Nephron progenitor cell (in vitro differentiated cells): ENCODE data around the gene CDYL2.
"Not testable (repeated sequence)": the region's sequence is repeated elsewhere in the genome, so short reads cannot be mapped to it uniquely, and the experiment has no call there.

Experiments
- DNase-seq: peaks from one replicate; pipeline ENCODE4 v3.0.0; 2021
- H3K27ac Mint-ChIP-seq: 2 replicates; pipeline ENCODE4 v1.8.0; 2021; ENCODE audit warnings: mild to moderate bottlenecking, moderate library complexity, mixed read lengths
- H3K27me3 Mint-ChIP-seq: 2 replicates; pipeline ENCODE4 v1.8.0; 2021; ENCODE audit warnings: mild to moderate bottlenecking, low read depth, mixed read lengths; ENCODE audit not compliant: poor library complexity
- H3K36me3 Mint-ChIP-seq: 2 replicates; pipeline ENCODE4 v1.8.0; 2021; ENCODE audit warnings: low read depth, mixed read lengths
- H3K4me1 Mint-ChIP-seq: 2 replicates; pipeline ENCODE4 v1.8.0; 2021; ENCODE audit warnings: mixed read lengths
- H3K4me3 Mint-ChIP-seq: 2 replicates; pipeline ENCODE4 v1.8.0; 2021; ENCODE audit warnings: mild to moderate bottlenecking, moderate library complexity, mixed read lengths
- H3K9me3 Mint-ChIP-seq: 2 replicates; pipeline ENCODE4 v1.8.0; 2021; ENCODE audit warnings: mild to moderate bottlenecking, moderate library complexity, mixed read lengths
- CTCF ChIP-seq: fragments of 200-600 bp; sonication (generic); IDR thresholded peaks from 2 replicates; pipeline ENCODE4 v1.5.0; 2021; ENCODE audit warnings: antibody characterized with exemption

The CDYL2 gene

DNA sequence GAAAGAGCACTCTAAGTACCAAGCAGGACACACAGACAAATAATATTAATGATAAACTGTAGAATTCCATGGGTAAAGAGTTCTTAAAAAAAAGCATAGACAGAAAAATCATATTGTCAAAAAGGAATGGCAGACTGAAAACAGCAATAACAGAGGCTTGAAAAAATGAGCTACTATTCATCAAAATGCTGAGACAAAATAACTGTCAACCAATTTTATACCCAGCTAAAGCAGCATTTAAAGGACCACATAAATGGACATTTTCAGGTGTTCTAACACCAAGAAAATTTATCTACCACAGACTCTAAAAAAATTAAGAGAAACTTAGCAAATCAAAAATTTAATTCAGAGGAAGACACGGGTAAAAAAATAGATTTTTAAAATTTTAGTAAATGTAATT lies 144.5 kb downstream of the CDYL2 start:
- Mint-ChIP-seq H3K4me1 (peaks cover 9% of the 10 kb centered on the region), H3K36me3 (no peaks in the 10 kb centered on the region), H3K27ac (no peak overlapping the region), H3K4me3 (no peak overlapping the region), H3K9me3 (peaks cover 32% of the 10 kb centered on the region), H3K27me3 (peaks cover 30% of the 10 kb centered on the region)
- no peak for TF ChIP-seq CTCF
- no peak for DNase-seq

DNA sequence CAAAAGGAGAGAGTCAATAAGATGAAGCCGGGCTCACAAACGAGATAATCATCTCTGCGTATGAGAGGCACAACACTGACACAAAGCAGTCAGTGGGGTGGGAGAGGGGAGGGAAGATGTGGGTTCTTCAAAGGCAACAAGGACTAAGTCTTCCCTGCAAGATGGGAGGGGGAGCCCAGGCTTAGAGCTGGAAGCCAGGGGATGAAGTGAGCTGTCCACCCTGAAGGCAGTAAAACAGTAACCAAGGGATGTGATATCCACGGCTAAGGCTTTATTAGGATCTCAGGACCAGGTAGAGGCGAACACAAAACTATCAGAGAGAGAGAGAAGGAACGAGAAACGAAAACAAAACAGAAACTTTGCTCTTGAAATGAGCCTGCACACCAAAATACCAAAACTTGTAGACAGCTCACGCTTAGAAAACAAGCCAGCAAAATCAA lies 147.7 kb downstream of the CDYL2 start:
- H3K4me1 Mint-ChIP-seq = no peaks in the 10 kb centered on the region
- H3K27me3 Mint-ChIP-seq = peaks cover 22% of the 10 kb centered on the region
- DNase-seq = no peak
- H3K4me3 Mint-ChIP-seq = no peak overlapping the region
- no peak overlapping the region for H3K27ac Mint-ChIP-seq
- no peak for TF ChIP-seq CTCF
- H3K36me3 Mint-ChIP-seq = no peaks in the 10 kb centered on the region
- peaks cover 21% of the 10 kb centered on the region for H3K9me3 Mint-ChIP-seq

DNA sequence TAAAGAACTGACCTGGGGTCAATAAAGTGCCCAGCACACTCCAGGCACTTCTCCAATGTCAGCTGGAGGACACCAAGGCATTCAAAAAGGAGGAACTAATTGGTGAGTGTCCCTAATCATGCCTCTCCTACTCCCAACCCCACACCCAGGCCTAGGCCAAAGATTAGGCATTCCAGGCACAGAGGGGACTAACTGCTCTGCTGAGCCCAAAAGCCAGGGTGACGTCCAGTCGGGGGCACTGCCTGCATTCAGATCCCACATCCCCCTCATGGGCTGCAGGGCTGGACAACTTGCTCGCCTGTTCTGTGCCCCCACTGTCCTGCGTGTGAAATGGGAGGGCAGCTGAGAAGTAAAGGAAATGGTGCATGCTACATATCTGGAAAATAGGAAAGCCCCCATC lies 148.2 kb downstream of the CDYL2 start:
- H3K4me1 Mint-ChIP-seq = no peaks in the 10 kb centered on the region

GRCh38 chr16:80655751-80656150 lies 148.6 kb downstream of the CDYL2 start:
- Mint-ChIP-seq H3K4me3 (no peak overlapping the region), H3K4me1 (no peaks in the 10 kb centered on the region), H3K27me3 (peaks cover 12% of the 10 kb centered on the region), H3K9me3 (peaks cover 16% of the 10 kb centered on the region), H3K27ac (no peak overlapping the region), H3K36me3 (no peaks in the 10 kb centered on the region)
- DNase-seq = no peak
- no peak for TF ChIP-seq CTCF

More for the DNA sequence above, 148.2 kb downstream of the CDYL2 start:
- H3K27ac Mint-ChIP-seq = no peak overlapping the region
- H3K27me3 Mint-ChIP-seq = peaks cover 16% of the 10 kb centered on the region
- H3K4me3 Mint-ChIP-seq = no peak overlapping the region
- DNase-seq = no peak
- H3K36me3 Mint-ChIP-seq = no peaks in the 10 kb centered on the region
- H3K9me3 Mint-ChIP-seq = peaks cover 16% of the 10 kb centered on the region
- TF ChIP-seq CTCF = no peak

GRCh38 chr16:80654094-80654862 lies 150.1 kb downstream of the CDYL2 start:
- peaks cover 14% of the 10 kb centered on the region for H3K9me3 Mint-ChIP-seq
- no peaks in the 10 kb centered on the region for H3K36me3 Mint-ChIP-seq
- peaks cover 9% of the 10 kb centered on the region for H3K27me3 Mint-ChIP-seq
- TF ChIP-seq CTCF = no peak
- H3K4me3 Mint-ChIP-seq = no peak overlapping the region
- no peaks in the 10 kb centered on the region for H3K4me1 Mint-ChIP-seq
- no peak for DNase-seq
- no peak overlapping the region for H3K27ac Mint-ChIP-seq

DNA sequence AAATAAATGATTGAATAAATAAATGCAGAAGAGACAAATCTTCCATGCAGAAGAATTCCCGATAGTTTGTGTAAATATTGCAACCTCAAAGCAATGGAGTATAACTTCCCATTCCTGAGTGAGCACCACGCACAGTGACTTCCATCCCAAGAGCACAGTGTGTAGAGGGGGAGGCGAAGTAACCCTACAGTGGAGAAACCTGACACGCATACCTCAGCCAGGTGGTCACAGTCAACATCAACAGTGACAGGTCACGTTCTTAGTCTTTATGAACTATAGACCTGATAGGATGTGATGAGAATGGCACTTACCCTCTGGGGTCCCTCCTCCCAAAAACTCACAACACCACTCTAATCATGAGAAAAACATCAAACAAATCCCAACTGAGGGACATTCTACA lies 152.0 kb downstream of the CDYL2 start:
- no peak for DNase-seq
- no peaks in the 10 kb centered on the region for H3K4me1 Mint-ChIP-seq
- no peak for TF ChIP-seq CTCF
- H3K4me3 Mint-ChIP-seq = no peak overlapping the region
- no peaks in the 10 kb centered on the region for H3K36me3 Mint-ChIP-seq
- H3K27me3 Mint-ChIP-seq = peaks cover 9% of the 10 kb centered on the region
- H3K27ac Mint-ChIP-seq = no peak overlapping the region
- H3K9me3 Mint-ChIP-seq = peaks cover 25% of the 10 kb centered on the region

- peaks cover 36% of the 10 kb centered on the region for H3K9me3 Mint-ChIP-seq
- H3K4me3 Mint-ChIP-seq, H3K27ac Mint-ChIP-seq, H3K36me3 Mint-ChIP-seq, H3K27me3 Mint-ChIP-seq, H3K4me1 Mint-ChIP-seq, DNase-seq: not testable (repeated sequence)
These were observed 154.1 kb downstream of the CDYL2 start for GRCh38 chr16:80650281-80650680.
